Heart left ventricle (tissue), 13 donors: Measurements from ENCODE around the gene JAKMIP1.

Source experiments
- CTCF ChIP-seq, 12 donors: fragments of 200-600 bp; sonication (generic) in 4 of 12; IDR thresholded peaks; one replicate each; pipeline versions ENCODE4 v1.5.0 to v1.8.0; 2018 to 2022; ENCODE audit warnings: antibody characterized with exemption in 12 of 12, mild to moderate bottlenecking in 5 of 12
- POLR2A ChIP-seq, 2 donors: fragments of 450-650 bp; IDR thresholded peaks; one replicate each; pipeline ENCODE4 v1.6.1; 2017; ENCODE audit warnings: antibody characterized with exemption in 2 of 2, mild to moderate bottlenecking in 2 of 2, moderate library complexity in 2 of 2
- donor health status: ischemic (EF 13 %, LVEDD 7.1; RV severe dilation, severe dysfunction).
- donor health status: DM: no; HTN: yes; CAD: no.
- donor health status: DM: no; HTN: no; CAD: no.
- donor health status: ischemic (EF 25% LVEDD 6.9; RV normal size, moderate dysfunction).
- donor health status: ischemic (EF 25% LVEDD 5.7; RV mildly dilated, moderate dysfunction).
- donor health status: ischemic (EF 35%, LVEDD 5.7; RV mildly dilated, moderate dysfunction).
- donor health status: nonischemic (EF 11% LVEDD 7.7; RV severe dilation, severe dysfunction).
- donor health status: DM: yes; HTN: yes; CAD: no.
- donor health status: PGD.
- donor health status: ischemic (EF 29% LVEDD 5.4; RV normal size, mild dysfunction).
- donor health status: nonischemic (EF 23%, LVEDD 6.1; RV moderate dilation, normal function).

GRCh38 chr4:6031846-6032245 lies 168.5 kb downstream of the JAKMIP1 start:
- TF ChIP-seq CTCF (IDR thresholded peaks at IDR 0.05) (no peak), POLR2A (IDR thresholded peaks at IDR 0.05) (no peak)
